Testis (tissue), 2 donors: ENCODE measurements around the gene PDCL2.

Experiments
- CTCF ChIP-seq, 3 experiments: fragments of 450-650 bp in 2 of 3; fragments of 200-600 bp in 1 of 3; sonication (generic) in 1 of 3; IDR thresholded peaks; one replicate each; pipeline ENCODE4 v1.5.1; 2016 to 2019; ENCODE audit warnings: antibody characterized with exemption in 3 of 3, mild to moderate bottlenecking in 2 of 3, moderate library complexity in 1 of 3
- POLR2A ChIP-seq: fragments of 450-650 bp; IDR thresholded peaks from one replicate; pipeline ENCODE4 v1.6.1; 2017; ENCODE audit warnings: antibody characterized with exemption, mild to moderate bottlenecking, moderate library complexity

- TF ChIP-seq POLR2A, result no peak
- TF ChIP-seq CTCF (IDR thresholded peaks at IDR 0.05), result no peak
Observed at GRCh38 chr4:55578341-55579010, 13.6 kb downstream of the PDCL2 start.
